Measurements from ENCODE around the gene DUSP8.

The DUSP8 gene

DNA sequence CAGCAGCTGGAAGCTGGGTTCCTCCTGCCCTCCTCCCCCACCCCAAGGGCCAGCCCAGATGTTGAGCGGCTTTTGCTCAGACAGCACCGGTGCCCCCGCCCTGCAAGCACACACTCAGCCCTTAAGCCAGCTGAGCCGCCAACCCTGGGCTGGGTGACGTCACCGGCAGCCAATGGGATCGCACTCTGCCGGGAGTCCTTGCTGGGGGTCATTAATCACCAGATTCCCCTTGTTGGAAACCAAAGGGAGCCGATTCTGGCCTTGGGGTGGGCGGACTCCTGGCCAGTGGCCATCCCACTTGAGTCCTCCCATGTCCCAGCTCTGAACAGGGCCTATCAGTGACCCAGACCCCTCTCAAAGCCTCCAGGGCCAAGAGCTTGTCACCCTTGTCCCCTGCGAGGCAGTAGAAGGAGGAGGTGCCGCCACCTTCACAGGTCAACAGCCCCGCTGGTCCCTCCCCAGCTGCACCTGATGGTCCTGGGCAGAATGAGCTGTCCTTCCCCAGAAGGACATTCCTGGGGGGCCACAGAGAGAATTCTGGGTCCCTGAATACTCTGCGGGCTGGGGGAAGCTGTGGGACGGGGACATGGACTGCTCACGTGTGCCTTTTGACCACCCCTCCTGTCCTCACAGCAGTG is 7.4 kb downstream of the DUSP8 start:
- DNase-seq: peak; percentile 89

DNA sequence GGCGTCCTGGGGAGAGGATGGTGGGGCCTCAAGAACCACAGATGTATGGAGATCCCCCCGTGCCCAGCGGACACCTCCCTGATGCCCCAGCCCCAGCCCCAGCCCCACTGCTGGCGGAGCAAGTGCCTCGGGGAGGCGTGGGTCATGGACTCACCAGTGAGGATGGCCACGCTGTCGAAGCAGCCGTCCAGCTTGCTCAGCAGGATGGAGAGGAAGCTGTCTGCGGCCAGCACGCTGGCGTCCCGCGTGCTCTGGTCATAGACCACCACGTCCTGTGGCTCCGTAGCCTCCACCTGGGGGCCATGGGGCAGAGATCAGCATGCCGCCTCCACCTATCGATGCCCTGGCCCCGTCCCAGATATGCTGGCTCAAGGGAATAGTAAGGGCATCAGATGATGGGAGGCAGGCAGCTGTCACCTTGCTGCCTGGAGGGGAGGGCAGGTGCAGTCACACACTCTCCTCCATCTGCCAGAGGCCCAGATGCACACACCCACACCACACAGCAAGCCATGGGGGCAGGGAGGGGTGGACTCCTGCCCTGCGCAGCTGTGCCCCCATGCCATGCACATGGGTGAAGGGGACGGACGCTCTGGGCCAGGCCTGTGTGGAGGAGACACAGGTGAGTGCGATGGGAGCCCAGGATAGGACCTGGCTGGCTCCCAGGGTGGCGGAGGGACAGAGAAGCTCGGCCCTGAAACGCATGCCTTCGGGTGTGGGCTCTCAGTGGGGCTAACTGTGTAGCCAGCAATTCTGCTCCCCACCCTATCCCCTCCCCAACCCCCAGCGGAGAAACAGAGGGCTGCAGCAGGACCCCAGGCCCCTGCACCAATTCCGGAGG is 8.2 kb downstream of the DUSP8 start:
- DNase-seq: no peak

DNA sequence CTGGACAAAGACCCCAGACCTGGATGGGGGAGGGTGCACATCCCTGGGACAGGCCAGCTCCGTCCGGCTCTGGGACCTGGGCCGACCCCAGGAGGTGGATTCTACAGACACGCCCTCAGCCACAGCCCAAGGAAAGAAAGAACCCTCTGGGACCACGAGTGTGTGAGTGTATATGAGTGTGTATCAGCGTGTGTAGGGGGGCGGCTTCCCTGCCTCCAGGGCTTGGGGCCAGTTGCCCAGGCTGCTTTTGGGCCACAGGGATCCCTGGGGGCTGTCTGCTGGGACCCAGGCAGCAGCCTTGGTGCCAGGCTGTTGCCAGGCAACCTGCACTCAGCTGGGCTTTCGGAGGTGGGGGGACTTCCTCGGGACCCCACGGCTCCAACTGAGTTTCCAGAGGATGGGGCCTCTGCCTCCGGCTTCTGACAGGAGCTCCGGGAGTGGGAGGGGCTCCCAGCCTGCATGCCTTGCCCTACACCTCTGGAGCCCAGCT is 8.9 kb downstream of the DUSP8 start:
- no peak for DNase-seq

DNA sequence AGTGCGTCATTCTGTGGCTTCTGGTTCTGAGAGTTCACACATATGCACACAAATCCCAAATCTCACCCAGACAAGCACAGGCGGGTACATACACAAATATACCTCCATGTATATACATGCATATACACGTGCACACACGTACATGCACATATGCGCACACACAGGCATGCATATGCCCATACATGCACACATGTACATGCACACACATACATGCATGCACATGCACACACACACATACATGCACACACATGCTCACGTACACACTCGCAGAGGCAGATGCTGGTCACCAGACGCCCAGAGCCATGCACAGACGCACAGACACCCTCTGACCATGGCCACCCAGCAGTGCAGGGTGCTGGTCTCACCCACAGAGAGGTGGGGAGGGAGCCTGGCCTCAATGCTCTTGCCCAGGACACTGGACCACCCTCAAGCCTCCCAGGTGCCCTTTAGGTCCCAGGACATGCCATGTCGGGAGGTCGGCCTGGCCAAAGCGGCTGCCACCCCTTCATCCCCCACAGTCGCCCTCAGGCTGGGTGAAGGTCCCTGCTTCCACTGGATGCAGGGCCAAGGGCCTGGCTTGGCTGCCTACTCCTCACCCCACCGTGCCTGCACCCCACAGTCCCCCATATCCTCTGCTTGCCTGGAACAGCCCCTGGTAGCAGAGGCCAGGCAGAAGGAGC is 9.5 kb downstream of the DUSP8 start:
- no peak for DNase-seq

DNA sequence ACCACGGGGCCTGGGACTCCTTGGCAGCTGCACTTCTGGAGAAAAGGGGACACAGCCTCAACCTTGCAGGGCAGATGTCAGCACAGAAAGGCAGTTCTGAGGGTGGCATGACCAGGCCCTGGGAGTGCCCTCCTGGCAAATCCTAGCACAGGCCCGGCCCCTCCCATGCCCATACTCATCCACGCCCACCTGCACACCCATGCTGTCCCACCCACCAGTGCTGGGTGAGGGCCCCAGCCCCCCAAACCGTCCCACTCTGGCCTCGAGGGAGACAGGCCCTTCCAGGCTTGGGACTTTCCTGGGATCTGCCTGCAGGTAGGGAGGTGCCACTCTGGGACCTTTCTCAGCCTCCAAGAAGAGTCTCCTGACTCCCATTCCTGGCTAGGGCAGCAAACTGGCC is 10.1 kb downstream of the DUSP8 start:
- DNase-seq: no peak

DNA sequence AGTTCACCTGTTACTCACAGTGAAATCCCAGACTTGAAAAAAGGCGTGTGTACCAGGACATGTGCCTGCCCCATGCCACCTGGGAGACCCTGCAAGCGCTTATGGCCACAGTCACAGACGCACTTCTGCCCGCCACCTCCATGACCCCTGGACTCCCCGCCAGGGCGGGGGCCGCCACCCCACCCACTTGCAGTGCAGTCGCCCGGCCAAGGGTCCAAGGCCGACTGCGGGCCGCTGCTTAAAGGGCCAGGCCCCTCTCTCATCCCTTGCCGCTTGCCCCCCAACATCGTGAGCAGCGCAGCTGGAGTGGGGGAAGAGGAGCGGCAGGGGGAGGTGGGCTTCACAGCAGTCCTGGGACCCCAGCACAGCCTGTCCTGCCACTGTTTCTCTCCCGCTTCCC is 10.8 kb downstream of the DUSP8 start:
- no peak for DNase-seq

DNA sequence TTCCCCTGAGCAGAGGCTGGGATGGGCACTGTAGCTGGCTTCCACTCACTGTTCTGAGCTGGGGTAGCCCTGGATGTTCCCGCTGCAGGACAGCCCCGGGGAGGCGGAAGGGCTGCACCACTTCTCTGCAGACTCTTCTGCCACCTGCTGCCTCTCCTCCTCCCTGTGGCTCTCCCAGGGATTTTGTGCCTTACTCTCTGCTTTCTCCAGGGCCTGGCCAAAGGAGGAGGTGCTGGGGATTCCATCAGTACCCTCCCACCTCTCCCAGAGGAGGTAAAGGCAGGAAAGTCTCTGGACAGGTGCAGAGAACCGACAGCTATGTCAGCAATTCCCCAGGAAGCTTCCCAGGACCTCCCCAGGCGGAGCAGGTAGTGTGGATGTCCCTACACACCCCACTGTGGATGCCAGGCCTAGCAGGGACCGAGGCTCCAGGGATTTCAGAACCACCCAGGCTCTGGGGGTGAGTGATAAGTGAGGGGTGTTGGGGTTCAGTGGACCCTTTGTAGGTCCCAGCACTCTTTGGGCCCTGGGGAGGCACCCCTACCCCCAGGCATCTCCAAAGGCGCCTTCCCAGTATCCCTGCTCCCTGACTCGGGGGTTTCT is 11.3 kb downstream of the DUSP8 start:
- no peak for DNase-seq

DNA sequence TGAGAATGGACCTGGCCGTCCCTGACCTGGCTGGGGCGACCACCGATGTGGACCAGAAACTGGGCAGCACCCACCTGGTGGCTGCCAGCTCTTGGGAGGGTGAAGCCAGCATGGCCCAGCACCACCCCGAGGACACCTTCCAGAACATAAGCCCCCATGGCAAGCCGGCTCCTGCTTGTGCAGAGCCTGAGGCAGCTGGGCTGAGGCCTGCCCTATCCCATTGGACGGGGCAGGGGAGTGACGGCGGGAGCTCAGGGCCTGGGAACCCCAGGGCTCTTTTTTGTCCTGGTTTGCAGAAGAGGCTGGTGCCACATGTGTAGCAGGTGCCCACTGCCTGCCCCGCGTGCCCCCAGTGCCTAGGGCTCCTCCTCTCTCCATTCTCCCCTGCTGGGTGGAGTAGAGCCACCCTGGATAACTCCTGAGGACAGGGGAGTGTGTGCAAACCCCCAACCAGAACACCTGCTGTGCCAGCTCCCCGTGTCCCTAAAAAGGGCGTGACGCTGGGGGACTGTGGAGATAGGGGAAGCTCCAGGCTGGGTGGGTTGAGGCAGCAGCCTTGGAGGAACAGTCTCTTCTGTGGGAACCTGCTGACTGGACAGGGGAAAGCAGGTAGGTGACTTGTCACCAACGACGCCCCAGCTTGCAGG is 11.9 kb downstream of the DUSP8 start:
- no peak for DNase-seq

DNA sequence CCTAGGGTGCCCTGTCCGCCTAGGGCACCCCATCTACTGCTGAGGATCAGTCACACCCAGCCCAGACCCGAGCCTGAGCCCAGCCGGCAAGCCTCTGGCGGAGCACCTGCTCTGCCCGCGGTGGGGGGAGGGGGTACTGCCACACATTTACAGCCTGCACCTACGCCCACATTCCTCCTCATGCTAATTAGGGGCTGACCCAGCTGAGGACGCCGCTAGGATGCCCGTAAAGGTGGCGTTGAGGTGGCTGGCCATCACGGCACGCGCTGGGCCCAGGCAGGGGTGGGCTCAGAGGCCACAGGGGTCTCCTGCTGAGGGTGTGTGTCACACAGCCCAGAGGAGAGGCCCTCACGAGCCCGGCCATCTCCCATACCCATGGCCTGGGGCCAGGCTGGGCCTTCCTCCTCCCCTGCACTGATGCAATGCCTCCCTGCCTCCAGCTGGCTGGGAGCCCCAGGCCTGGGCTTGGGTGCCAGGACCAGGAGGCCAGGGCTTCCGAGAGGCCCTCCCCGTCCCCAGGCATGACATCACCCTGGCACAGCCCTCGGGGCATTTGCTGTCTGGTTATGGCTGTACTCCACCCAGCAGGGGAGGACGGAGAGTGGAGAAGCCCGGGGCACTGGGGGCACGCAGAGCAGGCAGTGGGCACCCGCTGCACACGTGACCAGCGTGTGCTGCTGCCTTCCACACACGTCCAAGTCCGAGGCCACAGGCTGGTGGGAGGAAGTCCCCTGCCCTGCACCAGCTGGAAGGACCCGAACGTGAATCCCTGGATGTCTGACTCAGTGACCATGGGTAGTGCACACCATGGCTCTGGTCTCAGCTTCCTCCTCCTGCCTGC is 12.7 kb downstream of the DUSP8 start:
- DNase-seq: peak; percentile 95

DNA sequence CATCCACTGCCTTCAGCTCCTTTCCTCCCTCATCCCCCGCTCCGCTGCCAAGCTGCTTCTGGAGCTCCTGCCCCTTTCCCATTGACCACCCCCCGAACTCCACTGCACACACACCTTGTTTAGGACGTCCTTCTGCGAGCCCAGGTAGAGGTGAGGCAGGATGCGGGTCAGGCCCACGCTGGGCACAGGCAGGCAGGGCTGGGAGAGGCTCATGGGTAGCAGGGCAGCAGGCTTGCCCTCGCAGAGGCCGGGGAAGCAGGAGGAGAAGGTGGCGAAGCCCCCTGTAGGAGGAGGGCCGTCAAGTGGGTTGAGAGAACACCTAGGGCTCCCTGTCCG is 13.3 kb downstream of the DUSP8 start:
- no peak for DNase-seq

DNA sequence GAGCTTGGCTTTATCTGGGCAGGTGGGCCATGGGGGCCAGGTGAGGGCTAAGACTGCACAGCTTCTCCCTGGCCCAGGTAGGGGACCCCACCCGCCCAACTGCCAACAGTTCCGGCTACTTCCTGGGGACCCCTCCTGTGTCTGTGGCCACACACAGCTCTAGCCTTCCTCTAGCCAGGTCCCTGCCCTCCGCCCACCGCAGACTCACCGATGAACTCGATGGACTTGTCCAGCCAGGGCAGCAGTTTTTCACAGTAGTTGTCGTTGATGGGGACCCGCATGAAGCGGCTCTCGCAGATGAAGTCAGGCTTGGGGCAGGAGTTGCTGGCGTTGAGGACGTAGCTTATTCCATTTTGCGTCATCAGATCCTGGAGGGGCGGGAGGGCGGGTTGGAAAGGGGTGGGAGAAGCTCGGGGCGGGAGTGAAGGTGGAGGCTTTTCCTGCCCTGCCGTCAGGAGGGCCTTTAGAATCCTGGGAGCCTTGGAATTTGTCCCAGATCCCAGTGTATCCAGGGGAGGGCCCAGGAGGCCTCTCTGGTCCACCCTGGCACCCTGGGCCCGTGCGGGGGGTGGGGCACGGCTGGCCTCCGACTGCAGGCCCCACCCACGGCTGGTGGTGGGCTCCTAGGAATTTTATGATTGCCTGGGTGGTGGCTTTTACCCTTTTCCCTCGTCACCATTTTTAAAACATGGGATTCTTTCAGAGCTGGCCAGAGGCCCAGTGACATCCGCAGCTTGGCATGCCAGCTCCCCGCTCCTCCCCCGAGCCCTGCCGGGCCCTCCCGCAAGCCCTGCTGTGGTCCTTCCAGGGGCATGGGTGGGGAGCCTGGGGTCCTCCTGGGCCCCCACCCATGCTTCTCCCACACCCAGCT is 13.9 kb downstream of the DUSP8 start:
- DNase-seq: no peak

DNA sequence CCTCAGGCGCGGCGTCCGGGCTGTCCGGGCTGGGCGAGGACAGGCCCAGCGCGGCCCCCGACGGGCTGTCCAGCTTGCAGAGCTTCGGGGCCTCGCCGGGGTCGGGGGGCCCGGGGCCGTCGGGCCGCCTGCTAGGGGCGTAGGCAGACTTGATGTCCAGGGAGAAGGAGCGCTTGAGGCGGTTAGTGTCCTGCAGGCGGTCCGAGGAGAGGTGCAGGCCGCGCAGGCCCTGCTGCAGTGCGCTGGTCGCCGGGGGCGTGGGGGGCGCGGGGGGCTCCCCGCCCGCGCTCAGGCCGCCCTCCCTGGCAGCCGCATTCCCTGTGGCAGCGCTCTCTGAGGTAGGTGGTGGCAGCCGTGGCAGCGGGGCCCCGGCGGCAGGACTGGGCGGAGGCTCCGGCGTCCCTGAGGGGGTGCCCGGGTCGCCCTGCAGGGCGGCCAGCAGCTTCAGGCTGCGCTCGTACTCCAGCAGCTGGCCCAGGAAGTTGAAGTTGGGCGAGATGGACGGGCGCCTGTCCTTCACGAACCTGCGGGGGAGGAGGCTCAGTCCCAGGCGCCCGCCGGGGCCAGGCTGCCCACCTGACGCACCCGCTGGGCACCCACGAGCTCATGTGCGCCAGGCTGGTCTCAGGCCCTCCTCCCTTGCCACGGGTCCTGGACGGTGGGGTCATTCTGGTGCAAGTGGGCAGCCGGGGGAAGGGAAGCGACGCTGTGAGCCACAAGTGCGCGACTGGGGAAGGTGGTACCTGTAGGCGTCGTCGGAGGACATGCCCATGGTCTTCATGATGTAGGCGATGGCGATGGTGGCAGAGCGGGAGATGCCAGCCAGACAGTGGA is 14.8 kb downstream of the DUSP8 start:
- no peak for DNase-seq

DNA sequence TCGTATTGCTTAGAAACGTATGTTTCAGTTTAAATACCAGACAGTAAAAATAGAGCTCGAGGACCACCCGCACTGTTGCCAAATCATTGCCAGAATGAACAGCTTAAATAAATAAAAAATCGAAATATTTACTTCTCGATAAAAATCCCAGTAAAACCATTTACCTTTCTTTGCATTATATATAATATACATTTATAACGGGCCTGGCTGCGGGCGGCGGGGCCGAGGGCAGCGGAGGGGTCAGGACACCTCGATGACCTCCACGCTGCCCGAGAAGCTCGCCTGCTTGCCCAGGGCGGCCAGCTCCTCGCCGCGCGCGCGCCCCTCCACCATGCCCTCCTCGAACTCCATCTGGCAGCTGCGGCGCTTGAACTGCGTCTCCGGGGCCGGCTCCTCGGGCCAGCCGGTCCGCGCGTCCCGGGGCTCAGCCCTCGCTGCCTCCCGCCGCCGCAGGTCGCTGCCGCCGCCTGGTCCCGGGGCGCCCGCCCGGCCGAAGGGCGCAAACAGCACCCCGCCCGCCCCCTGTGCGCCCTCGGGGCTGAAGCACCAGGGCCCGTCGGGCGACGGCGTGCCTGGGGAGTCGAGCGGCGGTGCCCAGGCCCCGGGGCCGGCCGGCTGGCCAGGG is 15.7 kb downstream of the DUSP8 start:
- no peak for DNase-seq

DNA sequence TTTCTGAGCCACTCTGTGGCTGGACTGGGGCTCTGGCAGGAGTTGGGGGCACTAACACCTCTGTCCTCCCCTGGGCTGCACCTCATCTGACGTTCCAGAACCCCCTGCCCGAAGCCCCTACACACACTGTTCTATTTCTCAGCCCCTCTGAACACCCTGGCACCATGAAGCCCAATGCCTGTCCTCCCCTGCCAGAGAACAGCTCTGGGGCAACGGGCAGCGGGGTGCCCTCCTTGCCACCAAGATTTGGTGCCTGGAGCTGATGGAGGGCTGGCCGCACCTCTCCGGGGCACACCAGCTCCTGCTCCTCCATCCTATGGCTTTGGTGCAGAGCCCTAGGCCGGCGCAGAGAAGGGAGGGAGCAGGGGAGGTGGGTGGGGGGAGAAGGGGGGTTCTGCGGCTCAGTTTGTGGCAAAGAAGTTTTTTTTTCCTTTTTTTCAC is 16.3 kb downstream of the DUSP8 start:
- DNase-seq: no peak

DNA sequence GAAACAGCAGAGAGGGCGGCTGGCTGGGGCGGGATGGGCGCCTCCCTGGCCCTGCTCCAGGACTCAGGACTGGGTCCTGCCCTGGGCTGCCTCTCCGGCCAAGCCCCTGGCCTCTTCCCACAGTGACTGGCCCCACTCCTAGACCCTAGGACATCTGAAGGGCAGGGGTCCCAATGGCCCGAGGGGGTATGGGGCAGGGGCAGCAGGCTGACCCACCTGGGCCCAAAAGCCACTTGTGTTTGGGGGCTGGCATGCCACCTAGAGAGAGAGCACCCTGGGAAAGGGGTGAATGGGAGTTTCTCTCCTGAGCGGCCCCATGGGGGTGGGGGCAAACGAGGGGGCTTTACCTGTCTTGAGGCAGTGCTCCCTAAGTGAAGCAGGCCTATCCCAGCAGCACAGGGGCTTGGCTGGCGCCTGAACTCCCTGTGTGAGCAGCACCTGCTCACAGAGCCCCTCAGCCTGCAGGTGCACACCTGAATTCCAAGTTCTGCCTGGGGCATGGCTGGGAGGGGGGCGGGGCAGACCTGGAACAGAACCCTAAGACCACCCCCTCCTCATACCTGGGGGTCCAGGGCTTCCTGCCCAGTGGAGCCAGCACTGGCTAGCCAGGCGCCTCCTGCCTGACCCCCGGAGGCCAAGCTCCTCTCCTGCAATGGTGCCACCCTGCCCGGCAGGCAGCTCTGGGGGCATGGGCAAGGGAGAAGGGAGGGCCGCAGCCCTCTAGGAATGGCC is 16.9 kb downstream of the DUSP8 start:
- no peak for DNase-seq

DNA sequence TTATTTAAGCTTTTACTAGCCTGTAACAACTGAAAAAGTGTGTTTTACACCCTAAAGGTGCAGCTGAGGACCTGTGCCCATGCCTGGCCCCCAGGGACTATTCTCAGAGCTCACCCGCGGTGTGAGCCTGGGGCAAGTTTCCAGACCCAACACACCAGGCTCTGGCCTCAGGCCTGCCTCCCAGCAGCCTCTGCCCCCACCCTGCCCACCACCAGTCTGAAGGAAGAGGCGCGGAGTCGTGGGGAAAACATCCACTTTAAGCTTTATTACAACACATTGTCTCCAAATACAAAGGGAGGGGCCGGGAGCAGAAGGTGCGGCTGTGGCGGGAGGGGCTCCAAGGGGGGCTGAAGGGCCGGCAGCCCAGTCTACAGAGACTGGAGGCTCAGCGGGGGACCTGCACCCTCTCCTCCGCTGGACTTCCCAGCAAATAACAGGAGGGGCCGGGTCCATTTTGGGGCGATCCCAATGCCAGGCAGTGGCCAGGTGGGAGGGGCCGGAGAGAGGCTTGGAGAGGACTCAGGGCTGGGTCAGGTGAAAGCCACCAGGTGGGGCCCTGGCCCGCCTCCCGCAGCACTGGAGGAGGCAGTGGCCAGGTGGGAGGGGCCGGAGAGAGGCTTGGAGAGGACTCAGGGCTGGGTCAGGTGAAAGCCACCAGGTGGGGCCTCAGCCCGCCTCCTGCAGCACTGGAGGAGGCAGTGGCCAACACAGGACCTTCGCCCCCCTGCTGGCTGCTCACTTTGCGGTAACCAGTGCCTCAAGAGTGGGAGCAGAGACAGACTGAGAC is 18.1 kb downstream of the DUSP8 start:
- DNase-seq: peak; percentile 80

DNA sequence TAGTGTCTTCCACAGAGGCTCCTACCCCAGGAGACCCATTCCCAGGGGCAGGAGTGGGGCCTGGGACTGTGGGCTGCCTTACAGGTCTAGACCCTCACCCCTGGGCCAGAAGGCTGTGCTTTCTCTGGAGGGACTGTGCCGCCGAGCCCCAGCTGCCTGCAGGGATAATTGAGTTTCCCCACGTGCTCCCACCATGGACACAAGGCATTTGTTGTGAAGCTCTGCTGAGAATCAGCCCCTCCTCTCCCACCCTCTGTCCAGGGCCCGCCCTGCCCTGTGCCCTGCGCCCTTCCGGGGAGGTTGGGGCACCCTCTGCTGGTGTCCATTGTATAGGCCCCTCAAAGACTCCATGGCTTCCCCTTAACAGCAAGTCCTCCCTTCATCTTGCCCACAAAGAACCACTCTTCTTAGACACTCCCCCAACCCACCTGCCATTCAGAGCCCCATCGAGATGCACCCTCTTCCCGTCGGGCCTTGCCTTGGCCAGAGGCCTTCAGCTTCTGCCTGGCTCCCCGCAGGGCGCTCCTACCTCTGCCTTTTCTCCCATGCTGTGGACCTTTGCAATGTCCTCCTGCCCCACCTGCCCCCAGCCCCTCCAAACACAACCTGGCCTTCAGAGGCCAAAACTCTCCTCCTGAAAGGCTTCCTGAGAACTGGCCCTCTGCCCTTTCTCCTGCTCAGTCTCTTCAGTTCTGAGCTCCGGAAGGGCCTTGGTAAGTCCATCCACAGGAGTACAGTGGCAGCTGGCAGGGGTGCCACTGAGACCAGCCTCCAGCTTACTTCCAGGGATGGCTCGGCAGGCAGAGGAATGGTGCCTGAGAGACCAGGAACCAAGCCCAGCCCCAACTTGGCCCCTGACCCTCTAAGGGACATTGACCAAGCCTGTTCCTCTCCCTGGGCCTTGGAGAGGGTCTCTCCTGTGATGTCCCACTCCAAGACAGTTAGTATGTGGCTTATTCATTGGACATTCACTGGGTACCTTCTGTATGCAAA is 22.4 kb downstream of the DUSP8 start:
- DNase-seq: no peak
